Ascending aorta (tissue), 2 donors: ENCODE measurements around the gene C14orf132. TPM values are rescaled to one million over a fixed set of nuclear protein-coding genes. Genes with fewer than 3 reads are reported as not detected.
A peak's percentile ranks its signal among the peaks of the same experiment; 100 is the strongest.

ENCODE experiments used
- DNase-seq, 2 donors: peaks; one replicate each; pipeline ENCODE4 v3.0.0-alpha.2; 2019; ENCODE audit warnings: low spot score in 2 of 2
- H3K27ac ChIP-seq, 2 donors: fragments of 200-600 bp; sonication (generic); one replicate each; pipeline ENCODE4 v1.5.1; 2016 to 2017; ENCODE audit warnings: mild to moderate bottlenecking in 1 of 2
- H3K27me3 ChIP-seq: fragments of 200-600 bp; sonication (generic); one replicate; pipeline ENCODE4 v1.5.1; 2017
- H3K36me3 ChIP-seq, 2 donors: fragments of 200-600 bp; sonication (generic); one replicate each; pipeline ENCODE4 v1.5.1; 2016
- H3K4me1 ChIP-seq, 2 donors: fragments of 200-600 bp; sonication (generic); one replicate each; pipeline ENCODE4 v1.5.1; 2016 to 2017; ENCODE audit warnings: mild to moderate bottlenecking in 1 of 2
- H3K4me3 ChIP-seq, 2 donors: fragments of 200-600 bp; sonication (generic); one replicate each; pipeline ENCODE4 v1.5.1; 2016 to 2017; ENCODE audit warnings: mild to moderate bottlenecking in 1 of 2
- H3K9me3 ChIP-seq, 2 donors: fragments of 200-600 bp; sonication (generic); one replicate each; pipeline ENCODE4 v1.5.1; 2016
- CTCF ChIP-seq, 3 experiments: fragments of 200-600 bp in 2 of 3; fragments of 450-650 bp in 1 of 3; sonication (generic) in 2 of 3; IDR thresholded peaks; one replicate each; pipeline ENCODE4 v1.5.1; 2016 to 2019; ENCODE audit warnings: antibody characterized with exemption in 3 of 3, mild to moderate bottlenecking in 1 of 3, moderate library complexity in 1 of 3
- intact Hi-C: fragments of 100-400 bp; cut with DNase I; formaldehyde crosslinking; loops from one replicate; pipeline ENCODE4 v1.15.1; 2023
- total RNA-seq: library from RNA; depleted of rRNA; stranded (reverse); fragments of >200 nt; gene quantifications from one replicate; pipeline ENCODE4 v1.1.0, GENCODE V29; 2016

Gene C14orf132
- total RNA-seq, 1 donor from 2014 or later, result 23.9 TPM

- no peak for TF ChIP-seq CTCF (IDR thresholded peaks at IDR 0.05)
- Histone ChIP-seq H3K9me3 (no peaks in the 10 kb centered on the region), H3K4me3 (no peak overlapping the region), H3K4me1 (no peaks in the 10 kb centered on the region), H3K36me3 (no peaks in the 10 kb centered on the region), H3K27ac (no peak overlapping the region), H3K27me3 (no peaks in the 10 kb centered on the region)
- no peak for DNase-seq
- intact Hi-C loops, result loop anchor here (10.0 kb wide), 1 partner anchor 316 kb away; no protein-coding TSS in a partner anchor
Observed at GRCh38 chr14:96108911-96109310, 69.7 kb downstream of the C14orf132 start.

- TF ChIP-seq CTCF (IDR thresholded peaks at IDR 0.05), result no peak
- Histone ChIP-seq H3K27ac (no peak overlapping the region), H3K9me3 (no peaks in the 10 kb centered on the region), H3K4me3 (no peak overlapping the region), H3K27me3 (no peaks in the 10 kb centered on the region), H3K4me1 (no peaks in the 10 kb centered on the region), H3K36me3 (no peaks in the 10 kb centered on the region)
- intact Hi-C loops, result loop anchor here (10.0 kb wide), 1 partner anchor 315 kb away; no protein-coding TSS in a partner anchor
- no peak for DNase-seq
Observed at GRCh38 chr14:96109596-96110355, 70.6 kb downstream of the C14orf132 start.

- H3K27me3 ChIP-seq, result no peaks in the 10 kb centered on the region
- H3K9me3 ChIP-seq, result no peaks in the 10 kb centered on the region
- DNase-seq, result peak in 1 of 2 donors; percentile 7
- H3K4me3 ChIP-seq, result no peak overlapping the region
- no peak overlapping the region for H3K27ac ChIP-seq
- H3K36me3 ChIP-seq, result no peaks in the 10 kb centered on the region
- intact Hi-C loops, result no loop called here
- no peaks in the 10 kb centered on the region for H3K4me1 ChIP-seq
- no peak for TF ChIP-seq CTCF (IDR thresholded peaks at IDR 0.05)
Observed at GRCh38 chr14:96112032-96112431, 72.9 kb downstream of the C14orf132 start.

- TF ChIP-seq CTCF (IDR thresholded peaks at IDR 0.05), result no peak
- DNase-seq, result no peak
- intact Hi-C loops, result no loop called here
- Histone ChIP-seq H3K4me1 (no peaks in the 10 kb centered on the region), H3K9me3 (no peaks in the 10 kb centered on the region), H3K36me3 (no peaks in the 10 kb centered on the region), H3K4me3 (no peak overlapping the region), H3K27me3 (no peaks in the 10 kb centered on the region), H3K27ac (no peak overlapping the region)
Observed at GRCh38 chr14:96114002-96114401, 74.8 kb downstream of the C14orf132 start.

GRCh38 chr14:96117101-96117897 is 78.1 kb downstream of the C14orf132 start:
- Histone ChIP-seq H3K27ac (no peak overlapping the region), H3K36me3 (no peaks in the 10 kb centered on the region), H3K9me3 (no peaks in the 10 kb centered on the region), H3K4me3 (no peak overlapping the region), H3K27me3 (no peaks in the 10 kb centered on the region), H3K4me1 (no peaks in the 10 kb centered on the region)
- no peak for TF ChIP-seq CTCF (IDR thresholded peaks at IDR 0.05)
- intact Hi-C loops, result no loop called here
- peak in 1 of 2 donors; percentile 25 for DNase-seq
